HEK293 (cell line): ENCODE results near the gene UNC5B.

Source experiments
- YY1 ChIP-seq: fragments of 450-650 bp; formaldehyde crosslinking; IDR thresholded peaks from 2 replicates; pipeline ENCODE4 v1.5.1; 2018; ENCODE audit warnings: missing biosample characterization, missing genetic modification characterization
- ZBTB1 ChIP-seq: fragments of 450-650 bp; formaldehyde crosslinking; IDR thresholded peaks from 2 replicates; pipeline ENCODE4 v1.5.1; 2016; ENCODE audit warnings: missing biosample characterization, missing genetic modification characterization
- ZFP37 ChIP-seq: fragments of 450-650 bp; formaldehyde crosslinking; IDR thresholded peaks from 2 replicates; pipeline ENCODE4 v1.5.1; 2016; ENCODE audit warnings: missing biosample characterization, missing genetic modification characterization
- ZNF311 ChIP-seq: fragments of 450-650 bp; formaldehyde crosslinking; IDR thresholded peaks from 2 replicates; pipeline ENCODE4 v1.5.1; 2017; ENCODE audit warnings: missing biosample characterization, missing genetic modification characterization, borderline replicate concordance
- ZNF792 ChIP-seq: fragments of 450-650 bp; formaldehyde crosslinking; IDR thresholded peaks from 2 replicates; pipeline ENCODE4 v1.5.1; 2016; ENCODE audit warnings: missing biosample characterization, missing genetic modification characterization
- TF ChIP-seq, protein P1 (sequence below): fragments of 450-650 bp; formaldehyde crosslinking; IDR thresholded peaks from 2 replicates; pipeline ENCODE4 v1.5.1; 2016; ENCODE audit warnings: missing biosample characterization, missing genetic modification characterization
- TF ChIP-seq, protein P2 (sequence below): fragments of 450-650 bp; IDR thresholded peaks from 2 replicates; pipeline ENCODE4 v1.5.1; 2018; ENCODE audit warnings: missing biosample characterization, missing genetic modification characterization
- TF ChIP-seq, protein P3 (sequence below): fragments of 450-650 bp; formaldehyde crosslinking; IDR thresholded peaks from 2 replicates; pipeline ENCODE4; 2016; ENCODE audit warnings: missing biosample characterization, missing genetic modification characterization

DNA sequence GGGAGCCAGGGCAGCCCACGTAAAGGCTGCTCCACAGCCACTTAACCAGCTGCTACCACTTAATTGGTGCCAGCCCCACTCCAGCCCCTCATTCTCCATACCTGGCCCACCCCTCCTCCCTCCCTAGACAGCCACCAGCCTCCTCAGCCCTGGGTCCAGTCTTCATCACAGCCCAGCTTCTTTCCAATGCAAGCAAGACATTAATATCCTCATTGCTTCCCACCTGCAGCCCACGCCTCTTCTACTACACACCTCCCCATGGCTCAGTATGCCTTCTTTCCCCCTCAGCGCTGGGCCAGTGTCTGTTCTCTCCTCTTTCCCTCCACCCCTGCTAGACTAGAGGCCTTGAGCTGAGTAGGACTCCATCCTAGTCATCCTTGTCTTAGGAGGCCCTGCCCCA lies 33.5 kb upstream of the UNC5B start:
- TF ChIP-seq ZNF311 (no peak), YY1 (no peak), ZNF792 (tag by site-specific recombination) (no peak), ZFP37 (tag by site-specific recombination) (no peak), ZBTB1 (no peak)
- TF ChIP-seq, protein P1, sequence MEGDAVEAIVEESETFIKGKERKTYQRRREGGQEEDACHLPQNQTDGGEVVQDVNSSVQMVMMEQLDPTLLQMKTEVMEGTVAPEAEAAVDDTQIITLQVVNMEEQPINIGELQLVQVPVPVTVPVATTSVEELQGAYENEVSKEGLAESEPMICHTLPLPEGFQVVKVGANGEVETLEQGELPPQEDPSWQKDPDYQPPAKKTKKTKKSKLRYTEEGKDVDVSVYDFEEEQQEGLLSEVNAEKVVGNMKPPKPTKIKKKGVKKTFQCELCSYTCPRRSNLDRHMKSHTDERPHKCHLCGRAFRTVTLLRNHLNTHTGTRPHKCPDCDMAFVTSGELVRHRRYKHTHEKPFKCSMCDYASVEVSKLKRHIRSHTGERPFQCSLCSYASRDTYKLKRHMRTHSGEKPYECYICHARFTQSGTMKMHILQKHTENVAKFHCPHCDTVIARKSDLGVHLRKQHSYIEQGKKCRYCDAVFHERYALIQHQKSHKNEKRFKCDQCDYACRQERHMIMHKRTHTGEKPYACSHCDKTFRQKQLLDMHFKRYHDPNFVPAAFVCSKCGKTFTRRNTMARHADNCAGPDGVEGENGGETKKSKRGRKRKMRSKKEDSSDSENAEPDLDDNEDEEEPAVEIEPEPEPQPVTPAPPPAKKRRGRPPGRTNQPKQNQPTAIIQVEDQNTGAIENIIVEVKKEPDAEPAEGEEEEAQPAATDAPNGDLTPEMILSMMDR (tag by site-specific recombination): no peak
- TF ChIP-seq, protein P2, sequence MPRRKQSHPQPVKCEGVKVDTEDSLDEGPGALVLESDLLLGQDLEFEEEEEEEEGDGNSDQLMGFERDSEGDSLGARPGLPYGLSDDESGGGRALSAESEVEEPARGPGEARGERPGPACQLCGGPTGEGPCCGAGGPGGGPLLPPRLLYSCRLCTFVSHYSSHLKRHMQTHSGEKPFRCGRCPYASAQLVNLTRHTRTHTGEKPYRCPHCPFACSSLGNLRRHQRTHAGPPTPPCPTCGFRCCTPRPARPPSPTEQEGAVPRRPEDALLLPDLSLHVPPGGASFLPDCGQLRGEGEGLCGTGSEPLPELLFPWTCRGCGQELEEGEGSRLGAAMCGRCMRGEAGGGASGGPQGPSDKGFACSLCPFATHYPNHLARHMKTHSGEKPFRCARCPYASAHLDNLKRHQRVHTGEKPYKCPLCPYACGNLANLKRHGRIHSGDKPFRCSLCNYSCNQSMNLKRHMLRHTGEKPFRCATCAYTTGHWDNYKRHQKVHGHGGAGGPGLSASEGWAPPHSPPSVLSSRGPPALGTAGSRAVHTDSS (tag by site-specific recombination): no peak
- TF ChIP-seq, protein P3, sequence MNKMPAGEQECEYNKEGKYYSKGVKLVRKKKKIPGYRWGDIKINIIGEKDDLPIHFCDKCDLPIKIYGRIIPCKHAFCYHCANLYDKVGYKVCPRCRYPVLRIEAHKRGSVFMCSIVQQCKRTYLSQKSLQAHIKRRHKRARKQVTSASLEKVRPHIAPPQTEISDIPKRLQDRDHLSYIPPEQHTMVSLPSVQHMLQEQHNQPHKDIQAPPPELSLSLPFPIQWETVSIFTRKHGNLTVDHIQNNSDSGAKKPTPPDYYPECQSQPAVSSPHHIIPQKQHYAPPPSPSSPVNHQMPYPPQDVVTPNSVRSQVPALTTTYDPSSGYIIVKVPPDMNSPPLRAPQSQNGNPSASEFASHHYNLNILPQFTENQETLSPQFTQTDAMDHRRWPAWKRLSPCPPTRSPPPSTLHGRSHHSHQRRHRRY (tag by site-specific recombination): no peak
